Mesendoderm (in vitro differentiated cells): Measurements from ENCODE around the gene LXN.

ENCODE experiments used
- DNase-seq: peaks from one replicate; pipeline ENCODE4 v3.0.0; 2013
- H2AK5ac ChIP-seq: 2 replicates; pipeline ENCODE4 v1.6.1; 2013; ENCODE audit warnings: low read length, inconsistent platforms
- H2BK120ac ChIP-seq: 2 replicates; pipeline ENCODE4 v1.6.1; 2013; ENCODE audit warnings: low read depth, mild to moderate bottlenecking, low read length, moderate library complexity, mixed read lengths
- H2BK15ac ChIP-seq: replicated peaks from 2 replicates; pipeline ENCODE4 v1.6.1; 2013; ENCODE audit warnings: low read depth, mild to moderate bottlenecking, moderate library complexity
- H2BK5ac ChIP-seq: 2 replicates; pipeline ENCODE4 v1.6.1; 2013; ENCODE audit warnings: low read length, inconsistent platforms
- H3K18ac ChIP-seq: 2 replicates; pipeline ENCODE4 v1.6.1; 2013; ENCODE audit warnings: mild to moderate bottlenecking, low read length, mixed read lengths
- H3K23ac ChIP-seq: one replicate; pipeline ENCODE4 v1.6.1; 2013; ENCODE audit warnings: low read length
- H3K27ac ChIP-seq: 2 replicates; pipeline ENCODE4 v1.5.1; 2013; ENCODE audit warnings: low read depth, mild to moderate bottlenecking, inconsistent platforms, low read length, moderate library complexity
- H3K27me3 ChIP-seq: 2 replicates; pipeline ENCODE4 v1.6.1; 2013; ENCODE audit warnings: low read length, control low read depth, mild to moderate bottlenecking, inconsistent platforms; ENCODE audit not compliant: insufficient read depth, poor library complexity
- H3K36me3 ChIP-seq: 2 replicates; pipeline ENCODE4 v1.6.1; 2013; ENCODE audit warnings: low read length, inconsistent platforms; ENCODE audit not compliant: control insufficient read depth, insufficient read depth
- H3K4ac ChIP-seq: one replicate; pipeline ENCODE4 v1.6.1; 2013; ENCODE audit warnings: low read depth, mild to moderate bottlenecking, low read length, moderate library complexity
- H3K4me1 ChIP-seq: 2 replicates; pipeline ENCODE4 v1.6.1; 2013; ENCODE audit warnings: low read depth, low read length, inconsistent platforms; ENCODE audit not compliant: control insufficient read depth
- H3K4me2 ChIP-seq: 2 replicates; pipeline ENCODE4 v1.6.1; 2013; ENCODE audit warnings: low read length
- H3K4me3 ChIP-seq: 2 replicates; pipeline ENCODE4 v1.5.1; 2013; ENCODE audit warnings: mild to moderate bottlenecking, low read length
- H3K56ac ChIP-seq: one replicate; pipeline ENCODE4 v1.6.1; 2013; ENCODE audit warnings: low read length
- H3K79me1 ChIP-seq: 2 replicates; pipeline ENCODE4 v1.6.1; 2013; ENCODE audit warnings: low read length, inconsistent platforms
- H3K79me2 ChIP-seq: 2 replicates; pipeline ENCODE4 v1.6.1; 2013; ENCODE audit warnings: mild to moderate bottlenecking, low read length; ENCODE audit not compliant: control insufficient read depth, insufficient read depth
- H3K9ac ChIP-seq: 2 replicates; pipeline ENCODE4 v1.6.1; 2013; ENCODE audit warnings: low read length, inconsistent platforms
- H4K5ac ChIP-seq: one replicate; pipeline ENCODE4 v1.6.1; 2013; ENCODE audit warnings: low read length
- H4K8ac ChIP-seq: one replicate; pipeline ENCODE4 v1.6.1; 2013; ENCODE audit warnings: low read depth, mild to moderate bottlenecking, control low read depth, low read length, moderate library complexity
- WGBS: extraction: QIAGEN DNeasy Blood & Tissue Kit; methylation state at CpG from one replicate; pipeline ENCODE4 v1.1.7; 2013; ENCODE audit warnings: low lambda C conversion rate, missing lambda C conversion rate; ENCODE audit not compliant: insufficient coverage; ENCODE audit errors: extremely low coverage; 5-methylcytosine and 5-hydroxymethylcytosine counted together

The LXN gene

GRCh38 chr3:158652463-158652862, 20.0 kb downstream of the LXN start:
- no peak overlapping the region for H3K9ac ChIP-seq
- H3K4me1 ChIP-seq: no peaks in the 10 kb centered on the region
- no peak overlapping the region for H2BK120ac ChIP-seq
- DNase-seq: no peak
- H3K18ac ChIP-seq: no peak overlapping the region
- no peak overlapping the region for H2AK5ac ChIP-seq
- no peak overlapping the region for H2BK15ac ChIP-seq
- H3K27me3 ChIP-seq: no peaks in the 10 kb centered on the region
- H3K23ac ChIP-seq: no peak overlapping the region
- no peak overlapping the region for H4K8ac ChIP-seq
- no peak overlapping the region for H3K56ac ChIP-seq
- H3K4me2 ChIP-seq: no peak overlapping the region
- no peak overlapping the region for H4K5ac ChIP-seq
- H3K4me3 ChIP-seq: no peak overlapping the region
- no peak overlapping the region for H3K4ac ChIP-seq
- no peaks in the 10 kb centered on the region for H3K79me1 ChIP-seq
- H3K36me3 ChIP-seq: no peaks in the 10 kb centered on the region
- 100% methylated on average over 2 of the region's 3 CpGs for WGBS
- no peak overlapping the region for H2BK5ac ChIP-seq
- H3K79me2 ChIP-seq: no peaks in the 10 kb centered on the region
- H3K27ac ChIP-seq: no peak overlapping the region

GRCh38 chr3:158651192-158651591, 21.3 kb downstream of the LXN start:
- H3K4me3 ChIP-seq: no peak overlapping the region
- no peak overlapping the region for H4K5ac ChIP-seq
- H3K27ac ChIP-seq: no peak overlapping the region
- H3K9ac ChIP-seq: no peak overlapping the region
- H3K56ac ChIP-seq: no peak overlapping the region
- no peaks in the 10 kb centered on the region for H3K4me1 ChIP-seq
- no peak overlapping the region for H2BK5ac ChIP-seq
- H3K18ac ChIP-seq: no peak overlapping the region
- no peaks in the 10 kb centered on the region for H3K79me2 ChIP-seq
- H2BK120ac ChIP-seq: no peak overlapping the region
- H3K4me2 ChIP-seq: no peak overlapping the region
- no CpG with 5 or more reads among the region's 2 CpGs for WGBS
- H3K4ac ChIP-seq: no peak overlapping the region
- no peaks in the 10 kb centered on the region for H3K27me3 ChIP-seq
- H3K23ac ChIP-seq: no peak overlapping the region
- no peaks in the 10 kb centered on the region for H3K36me3 ChIP-seq
- H3K79me1 ChIP-seq: peaks cover 2% of the 10 kb centered on the region
- no peak overlapping the region for H2AK5ac ChIP-seq
- H4K8ac ChIP-seq: no peak overlapping the region
- no peak overlapping the region for H2BK15ac ChIP-seq
- no peak for DNase-seq

GRCh38 chr3:158649791-158650190, 22.7 kb downstream of the LXN start:
- Histone ChIP-seq H3K4me2 (no peak overlapping the region), H4K8ac (no peak overlapping the region), H3K4me3 (no peak overlapping the region), H2BK5ac (no peak overlapping the region), H3K79me2 (peaks cover 8% of the 10 kb centered on the region), H3K4ac (no peak overlapping the region), H3K9ac (no peak overlapping the region), H3K79me1 (peaks cover 2% of the 10 kb centered on the region), H2BK120ac (no peak overlapping the region), H2BK15ac (no peak overlapping the region), H3K36me3 (no peaks in the 10 kb centered on the region), H3K23ac (no peak overlapping the region), H3K27ac (no peak overlapping the region), H3K56ac (no peak overlapping the region), H4K5ac (no peak overlapping the region), H2AK5ac (no peak overlapping the region), H3K4me1 (no peaks in the 10 kb centered on the region), H3K27me3 (no peaks in the 10 kb centered on the region), H3K18ac (no peak overlapping the region)
- WGBS: no CpG with 5 or more reads among the region's 4 CpGs
- DNase-seq: peak; percentile 27

- Histone ChIP-seq H3K4me2 (peak within 1 kb of the TSS; percentile 29), H3K27ac (no peak within 1 kb of the TSS), H3K4ac (no peak within 1 kb of the TSS), H3K4me3 (peak within 1 kb of the TSS; percentile 58), H3K56ac (peak within 1 kb of the TSS; percentile 84), H3K27me3 (no peaks in the 10 kb centered on the region), H3K9ac (peak within 1 kb of the TSS; percentile 73), H3K18ac (no peak within 1 kb of the TSS), H3K36me3 (no peaks in the 10 kb centered on the region), H3K79me1 (peaks cover 2% of the 10 kb centered on the region), H4K8ac (no peak within 1 kb of the TSS), H2AK5ac (no peak within 1 kb of the TSS), H3K23ac (no peak within 1 kb of the TSS), H4K5ac (no peak within 1 kb of the TSS), H3K4me1 (no peaks in the 10 kb centered on the region), H2BK15ac (no peak within 1 kb of the TSS), H2BK5ac (no peak within 1 kb of the TSS), H3K79me2 (peaks cover 10% of the 10 kb centered on the region), H2BK120ac (no peak within 1 kb of the TSS)
- WGBS: no CpG with 5 or more reads among the region's 42 CpGs
- DNase-seq: peak; percentile 98
These were observed 28.0 kb downstream of the LXN start, which contains the start of gene GFM1 for GRCh38 chr3:158644345-158644908. Gene GFM1, plus strand, starts transcription at chr3:158644527. Its CDS starts 108 bp downstream, at chr3:158644635.

GRCh38 chr3:158642474-158643210, 29.8 kb downstream of the LXN start:
- no peak for DNase-seq
- peaks cover 2% of the 10 kb centered on the region for H3K79me1 ChIP-seq
- no peak overlapping the region for H4K5ac ChIP-seq
- no peak overlapping the region for H3K27ac ChIP-seq
- no peak overlapping the region for H3K18ac ChIP-seq
- peaks cover 10% of the 10 kb centered on the region for H3K79me2 ChIP-seq
- H2AK5ac ChIP-seq: no peak overlapping the region
- no peak overlapping the region for H3K23ac ChIP-seq
- no peak overlapping the region for H3K9ac ChIP-seq
- no peak overlapping the region for H2BK120ac ChIP-seq
- H2BK5ac ChIP-seq: no peak overlapping the region
- no peak overlapping the region for H3K56ac ChIP-seq
- H3K4ac ChIP-seq: no peak overlapping the region
- no peak overlapping the region for H3K4me2 ChIP-seq
- H3K36me3 ChIP-seq: no peaks in the 10 kb centered on the region
- H4K8ac ChIP-seq: no peak overlapping the region
- H3K4me1 ChIP-seq: no peaks in the 10 kb centered on the region
- H2BK15ac ChIP-seq: no peak overlapping the region
- WGBS: no CpG with 5 or more reads among the region's 6 CpGs
- no peak overlapping the region for H3K4me3 ChIP-seq
- no peaks in the 10 kb centered on the region for H3K27me3 ChIP-seq
